Type B pancreatic cell (in vitro differentiated cells): ENCODE data around the gene TSPAN17. TPM values are rescaled to one million over a fixed set of nuclear protein-coding genes. Genes with fewer than 3 reads are reported as not detected.

ENCODE experiments used
- DNase-seq: peaks from one replicate; pipeline ENCODE4 v3.0.0; 2021; ENCODE audit warnings: mixed read lengths; ENCODE audit not compliant: unreplicated experiment; ENCODE audit errors: extremely low spot score
- H3K27ac Mint-ChIP-seq: 2 replicates; pipeline ENCODE4 v1.8.0; 2021; ENCODE audit warnings: mild to moderate bottlenecking, mixed read lengths
- H3K27me3 Mint-ChIP-seq: 2 replicates; pipeline ENCODE4 v1.8.0; 2021; ENCODE audit warnings: mixed read lengths
- H3K36me3 Mint-ChIP-seq: 2 replicates; pipeline ENCODE4 v1.8.0; 2021; ENCODE audit warnings: mixed read lengths
- H3K4me1 Mint-ChIP-seq: one replicate; pipeline ENCODE4 v1.8.0; 2021; ENCODE audit warnings: mixed read lengths; ENCODE audit not compliant: unreplicated experiment
- H3K4me3 Mint-ChIP-seq: 2 replicates; pipeline ENCODE4 v1.8.0; 2021; ENCODE audit warnings: mild to moderate bottlenecking, mixed read lengths
- H3K9me3 Mint-ChIP-seq: 2 replicates; pipeline ENCODE4 v1.8.0; 2021; ENCODE audit warnings: mixed read lengths
- total RNA-seq: library from RNA; stranded (reverse); gene quantifications from 2 replicates; pipeline ENCODE4 v1.2.1, GENCODE V29; 2021; ENCODE audit warnings: low replicate concordance
- TF ChIP-seq, protein P1 (sequence below): fragments of 200-600 bp; sonication (generic); conservative IDR thresholded peaks from 2 replicates; pipeline ENCODE4 v1.5.0; 2021; ENCODE audit warnings: antibody characterized with exemption, mild to moderate bottlenecking

Gene TSPAN17
- total RNA-seq, 1 donor from 2014 or later, result 45.9 TPM

DNA sequence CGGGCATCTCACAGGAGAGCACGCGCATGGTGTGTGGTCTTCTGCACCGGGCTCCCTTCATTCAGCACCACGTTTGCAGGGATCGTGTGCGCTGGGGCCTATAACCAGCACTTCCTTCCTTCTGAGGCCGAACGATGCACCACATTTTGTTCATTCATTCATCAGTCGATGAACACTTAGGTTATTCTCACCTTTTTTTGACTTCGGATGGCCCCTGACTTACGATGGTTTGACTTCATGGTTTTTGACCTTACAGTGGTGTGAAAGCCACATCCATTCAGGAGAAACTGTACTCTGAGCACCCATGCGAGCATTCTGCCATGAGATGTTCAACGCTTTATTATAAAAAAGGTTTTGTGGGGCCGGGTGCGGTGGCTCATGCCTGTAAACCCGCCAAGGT lies 27.5 kb downstream of the TSPAN17 start:
- H3K27ac Mint-ChIP-seq, result no peak overlapping the region
- H3K9me3 Mint-ChIP-seq, result no peaks in the 10 kb centered on the region
- peaks cover 5% of the 10 kb centered on the region for H3K4me1 Mint-ChIP-seq
- H3K36me3 Mint-ChIP-seq, result no peaks in the 10 kb centered on the region
- TF ChIP-seq, protein P1, sequence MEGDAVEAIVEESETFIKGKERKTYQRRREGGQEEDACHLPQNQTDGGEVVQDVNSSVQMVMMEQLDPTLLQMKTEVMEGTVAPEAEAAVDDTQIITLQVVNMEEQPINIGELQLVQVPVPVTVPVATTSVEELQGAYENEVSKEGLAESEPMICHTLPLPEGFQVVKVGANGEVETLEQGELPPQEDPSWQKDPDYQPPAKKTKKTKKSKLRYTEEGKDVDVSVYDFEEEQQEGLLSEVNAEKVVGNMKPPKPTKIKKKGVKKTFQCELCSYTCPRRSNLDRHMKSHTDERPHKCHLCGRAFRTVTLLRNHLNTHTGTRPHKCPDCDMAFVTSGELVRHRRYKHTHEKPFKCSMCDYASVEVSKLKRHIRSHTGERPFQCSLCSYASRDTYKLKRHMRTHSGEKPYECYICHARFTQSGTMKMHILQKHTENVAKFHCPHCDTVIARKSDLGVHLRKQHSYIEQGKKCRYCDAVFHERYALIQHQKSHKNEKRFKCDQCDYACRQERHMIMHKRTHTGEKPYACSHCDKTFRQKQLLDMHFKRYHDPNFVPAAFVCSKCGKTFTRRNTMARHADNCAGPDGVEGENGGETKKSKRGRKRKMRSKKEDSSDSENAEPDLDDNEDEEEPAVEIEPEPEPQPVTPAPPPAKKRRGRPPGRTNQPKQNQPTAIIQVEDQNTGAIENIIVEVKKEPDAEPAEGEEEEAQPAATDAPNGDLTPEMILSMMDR, result no peak
- peaks cover 14% of the 10 kb centered on the region for H3K27me3 Mint-ChIP-seq
- no peak for DNase-seq
- no peak overlapping the region for H3K4me3 Mint-ChIP-seq

DNA sequence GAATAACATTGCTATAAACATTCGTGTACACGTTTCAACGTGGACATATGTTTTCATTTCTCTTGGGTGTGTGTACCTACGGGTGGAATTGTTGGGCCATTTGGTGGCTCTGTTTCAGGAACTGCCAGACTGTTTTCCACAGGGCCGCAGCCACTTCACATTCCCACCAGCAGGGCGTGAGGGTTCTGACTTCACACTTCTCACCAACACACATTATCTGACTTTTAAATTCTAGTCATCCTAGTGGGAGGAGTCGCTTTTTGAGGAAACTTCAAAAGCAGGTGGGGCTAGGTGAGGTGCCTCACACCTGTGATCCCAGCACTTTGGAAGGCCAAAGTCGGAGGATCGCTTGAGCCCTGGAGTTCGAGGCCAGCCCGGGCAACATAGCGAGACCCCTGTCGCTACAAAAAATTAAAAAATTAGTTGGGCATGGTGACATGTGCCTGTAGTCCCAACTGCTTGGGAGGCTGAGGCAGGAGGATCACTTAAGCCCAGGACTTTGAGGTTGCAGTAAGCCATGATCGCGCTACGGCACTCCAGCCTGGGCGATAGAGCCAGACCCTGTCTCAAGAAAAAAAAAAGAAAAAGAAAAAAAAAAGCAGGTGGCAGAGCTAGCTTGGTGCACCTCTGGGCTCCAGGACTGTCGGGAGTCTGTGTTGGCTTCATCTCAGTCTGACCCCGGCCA lies 28.5 kb downstream of the TSPAN17 start:
- Mint-ChIP-seq H3K4me1 (peaks cover 5% of the 10 kb centered on the region), H3K36me3 (no peaks in the 10 kb centered on the region), H3K9me3 (no peaks in the 10 kb centered on the region), H3K27me3 (peaks cover 15% of the 10 kb centered on the region), H3K27ac (no peak overlapping the region), H3K4me3 (no peak overlapping the region)
- TF ChIP-seq, protein P1, result peak; percentile 79
- no peak for DNase-seq

DNA sequence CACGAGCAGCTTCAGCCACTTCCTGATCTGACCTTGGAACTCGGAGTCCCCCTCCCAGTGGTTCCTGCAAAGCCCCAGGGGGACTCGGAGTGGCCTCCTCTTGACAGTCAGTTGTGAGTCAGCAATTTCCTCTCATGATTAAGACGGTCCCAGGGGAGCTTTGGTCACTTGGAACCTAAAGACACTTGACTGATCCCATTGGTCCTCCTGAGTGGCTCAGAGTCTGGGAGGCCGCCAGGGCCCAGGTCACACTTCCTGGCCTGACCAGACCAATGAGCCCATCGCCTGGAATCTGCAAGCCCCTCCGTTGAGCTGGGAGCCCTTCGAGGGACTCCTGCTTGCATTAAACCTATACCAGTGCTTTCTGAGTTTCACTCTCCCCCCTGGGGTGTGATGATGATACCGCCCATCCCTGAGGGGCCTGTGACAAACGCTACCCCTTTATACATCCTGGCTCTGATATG lies 29.1 kb downstream of the TSPAN17 start:
- no peaks in the 10 kb centered on the region for H3K9me3 Mint-ChIP-seq
- peaks cover 13% of the 10 kb centered on the region for H3K27me3 Mint-ChIP-seq
- no peak overlapping the region for H3K27ac Mint-ChIP-seq
- TF ChIP-seq, protein P1, result no peak
- no peaks in the 10 kb centered on the region for H3K36me3 Mint-ChIP-seq
- no peak for DNase-seq
- no peak overlapping the region for H3K4me3 Mint-ChIP-seq
- H3K4me1 Mint-ChIP-seq, result peaks cover 5% of the 10 kb centered on the region

DNA sequence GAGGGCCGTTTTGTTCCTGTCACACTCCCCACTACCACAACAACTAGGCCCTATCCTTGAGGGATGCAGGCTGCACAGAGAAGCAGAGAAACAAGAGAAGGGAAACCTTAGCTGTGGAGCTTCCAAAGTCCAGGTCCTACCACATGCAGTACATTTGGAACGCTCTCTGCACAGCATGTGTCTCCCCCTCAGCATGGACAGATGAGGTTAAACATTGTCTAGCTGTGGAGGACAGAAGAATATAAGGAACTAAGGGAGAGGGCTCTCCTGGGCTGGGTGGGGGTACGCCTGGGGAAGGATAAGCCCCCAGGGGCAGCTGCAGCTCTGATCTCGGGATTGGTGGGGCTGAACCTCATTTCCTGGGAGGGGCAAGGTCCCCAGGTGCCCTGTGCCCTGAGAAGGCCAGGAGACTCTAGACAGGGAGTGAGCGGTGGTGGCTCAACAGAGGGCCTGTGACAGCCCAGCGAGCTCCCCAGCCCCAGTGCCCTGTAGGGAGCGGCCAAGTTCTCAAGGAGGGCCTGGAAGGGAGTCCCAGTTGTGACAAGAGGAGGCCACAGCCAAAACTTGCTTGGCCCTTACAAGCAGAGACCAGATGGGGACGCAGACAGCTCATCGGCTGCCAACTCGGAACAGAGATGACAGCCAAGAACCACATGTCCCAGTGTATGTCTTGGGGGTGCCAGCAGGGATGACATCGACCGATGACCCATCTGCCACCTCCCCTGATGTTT lies 30.1 kb downstream of the TSPAN17 start:
- H3K27me3 Mint-ChIP-seq, result peaks cover 20% of the 10 kb centered on the region
- DNase-seq, result no peak
- TF ChIP-seq, protein P1, result no peak
- H3K9me3 Mint-ChIP-seq, result no peaks in the 10 kb centered on the region
- no peaks in the 10 kb centered on the region for H3K36me3 Mint-ChIP-seq
- no peak overlapping the region for H3K4me3 Mint-ChIP-seq
- H3K27ac Mint-ChIP-seq, result no peak overlapping the region
- peaks cover 5% of the 10 kb centered on the region for H3K4me1 Mint-ChIP-seq

DNA sequence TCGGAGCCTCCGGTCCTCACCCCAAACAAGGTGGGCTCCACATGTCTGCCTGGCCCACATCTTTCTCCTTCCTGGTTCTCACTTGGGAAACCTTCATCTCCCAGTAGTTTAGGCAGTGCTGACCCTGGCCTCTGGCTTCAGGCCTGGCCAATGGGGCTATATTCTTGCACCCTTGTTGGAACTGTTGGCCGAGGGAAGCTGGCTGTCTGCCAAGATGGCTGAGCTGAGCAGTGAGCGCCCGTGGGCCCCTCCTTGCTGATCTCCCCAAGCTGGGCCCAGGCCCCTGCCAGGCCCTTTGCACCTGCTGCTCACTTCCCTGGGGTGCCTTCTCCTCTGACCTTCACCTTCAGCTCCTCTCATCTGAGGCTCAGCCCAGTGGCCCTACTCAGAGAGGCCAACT lies 31.3 kb downstream of the TSPAN17 start:
- Mint-ChIP-seq H3K27me3 (peaks cover 27% of the 10 kb centered on the region), H3K9me3 (no peaks in the 10 kb centered on the region), H3K27ac (no peak overlapping the region), H3K4me1 (peaks cover 5% of the 10 kb centered on the region), H3K4me3 (no peak overlapping the region), H3K36me3 (no peaks in the 10 kb centered on the region)
- DNase-seq, result no peak
- TF ChIP-seq, protein P1, result no peak
